ENCODE results near the gene KCNV2.

GRCh38 chr9:2697492-2697891, 19.8 kb upstream of the KCNV2 start:
- TF ChIP-seq, protein P1, sequence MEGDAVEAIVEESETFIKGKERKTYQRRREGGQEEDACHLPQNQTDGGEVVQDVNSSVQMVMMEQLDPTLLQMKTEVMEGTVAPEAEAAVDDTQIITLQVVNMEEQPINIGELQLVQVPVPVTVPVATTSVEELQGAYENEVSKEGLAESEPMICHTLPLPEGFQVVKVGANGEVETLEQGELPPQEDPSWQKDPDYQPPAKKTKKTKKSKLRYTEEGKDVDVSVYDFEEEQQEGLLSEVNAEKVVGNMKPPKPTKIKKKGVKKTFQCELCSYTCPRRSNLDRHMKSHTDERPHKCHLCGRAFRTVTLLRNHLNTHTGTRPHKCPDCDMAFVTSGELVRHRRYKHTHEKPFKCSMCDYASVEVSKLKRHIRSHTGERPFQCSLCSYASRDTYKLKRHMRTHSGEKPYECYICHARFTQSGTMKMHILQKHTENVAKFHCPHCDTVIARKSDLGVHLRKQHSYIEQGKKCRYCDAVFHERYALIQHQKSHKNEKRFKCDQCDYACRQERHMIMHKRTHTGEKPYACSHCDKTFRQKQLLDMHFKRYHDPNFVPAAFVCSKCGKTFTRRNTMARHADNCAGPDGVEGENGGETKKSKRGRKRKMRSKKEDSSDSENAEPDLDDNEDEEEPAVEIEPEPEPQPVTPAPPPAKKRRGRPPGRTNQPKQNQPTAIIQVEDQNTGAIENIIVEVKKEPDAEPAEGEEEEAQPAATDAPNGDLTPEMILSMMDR (IDR thresholded peaks at IDR 0.05; ENCODE audit: low read depth, low read length) = no peak
- TF ChIP-seq POLR2A (IDR thresholded peaks at IDR 0.05; ENCODE audit: extremely low read depth, insufficient read length) (no peak), MYC (IDR thresholded peaks at IDR 0.05; ENCODE audit: low read depth, low read length) (no peak)
